Large intestine (tissue), 12 donors: ENCODE results near the gene TMCO5A. TPM values are rescaled to one million over a fixed set of nuclear protein-coding genes. Genes with fewer than 3 reads are reported as not detected.

Experiments
- DNase-seq, 2 donors: peaks; one replicate each; pipeline versions ENCODE4 v3.0.0 to v3.0.0-alpha.2; 2013
- H3K27ac ChIP-seq: one replicate; pipeline ENCODE4 v1.5.1; 2013; ENCODE audit warnings: low read length
- H3K27me3 ChIP-seq: 2 replicates; pipeline ENCODE4 v1.6.1; 2013; ENCODE audit warnings: low read length; ENCODE audit not compliant: control insufficient read depth, insufficient read depth
- H3K36me3 ChIP-seq: 2 replicates; pipeline ENCODE4 v1.6.1; 2013; ENCODE audit warnings: low read length; ENCODE audit not compliant: control insufficient read depth, insufficient read depth
- H3K4me1 ChIP-seq: one replicate; pipeline ENCODE4 v1.6.1; 2013; ENCODE audit warnings: low read length; ENCODE audit not compliant: control insufficient read depth, insufficient read depth
- H3K4me3 ChIP-seq: one replicate; pipeline ENCODE4 v1.5.1; 2013; ENCODE audit warnings: low read length
- H3K9me3 ChIP-seq: one replicate; pipeline ENCODE4 v1.6.1; 2013; ENCODE audit warnings: mild to moderate bottlenecking, low read depth, low read length, moderate library complexity; ENCODE audit not compliant: control insufficient read depth
- WGBS: methylation state at CpG from one replicate; pipeline ENCODE4 v1.1.5; 2013; ENCODE audit warnings: low lambda C conversion rate; ENCODE audit not compliant: insufficient coverage; 5-methylcytosine and 5-hydroxymethylcytosine counted together
- long read RNA-seq, 11 donors: transcript quantifications; one replicate each; lab custom pipeline, GENCODE V29; 2026
- polyA plus RNA-seq: library from polyadenylated mRNA; unstranded; fragments of 120-200 nt; gene quantifications from one replicate; pipeline ENCODE4 v1.2.1, GENCODE V29; 2013

Gene TMCO5A
- polyA plus RNA-seq: not detected
- long read RNA-seq, donor 1: 0 reads
- long read RNA-seq, donor 2: 0 reads
- long read RNA-seq, donor 3: 0 reads
- long read RNA-seq, donor 4: 0 reads
- long read RNA-seq, donor 5: 0 reads
- long read RNA-seq, donor 6: 0 reads
- long read RNA-seq, donor 7: 0 reads
- long read RNA-seq, donor 8: 0 reads
- long read RNA-seq, donor 9: 0 reads
- long read RNA-seq, donor 10: 0 reads
- long read RNA-seq, donor 11: 0 reads

- Histone ChIP-seq H3K27ac (no peak within 1 kb of the TSS), H3K9me3 (no peaks in the 10 kb centered on the region), H3K4me1 (no peaks in the 10 kb centered on the region), H3K27me3 (peaks cover 7% of the 10 kb centered on the region), H3K4me3 (no peak within 1 kb of the TSS), H3K36me3 (no peaks in the 10 kb centered on the region)
- no peak for DNase-seq
- WGBS: no CpG with 5 or more reads among the region's 1 CpG
Observed at GRCh38 chr15:37934340-37934739, at the start of gene TMCO5A. Gene TMCO5A (plus strand): TSS chr15:37934640. CDS start chr15:37936324, 1,684 bp downstream.

- H3K27ac ChIP-seq: no peak overlapping the region
- peaks cover 8% of the 10 kb centered on the region for H3K27me3 ChIP-seq
- no peaks in the 10 kb centered on the region for H3K36me3 ChIP-seq
- H3K4me1 ChIP-seq: no peaks in the 10 kb centered on the region
- DNase-seq: no peak
- H3K9me3 ChIP-seq: no peaks in the 10 kb centered on the region
- no peak overlapping the region for H3K4me3 ChIP-seq
Observed at GRCh38 chr15:37885651-37886050, 48.8 kb upstream of the TMCO5A start.

- H3K9me3 ChIP-seq: no peaks in the 10 kb centered on the region
- no peak overlapping the region for H3K4me3 ChIP-seq
- no peak overlapping the region for H3K27ac ChIP-seq
- no peaks in the 10 kb centered on the region for H3K36me3 ChIP-seq
- H3K4me1 ChIP-seq: no peaks in the 10 kb centered on the region
- peaks cover 3% of the 10 kb centered on the region for H3K27me3 ChIP-seq
- DNase-seq: no peak
- WGBS: 100% methylated on average over 1 of the region's 4 CpGs
Observed at GRCh38 chr15:37888356-37888755, 46.1 kb upstream of the TMCO5A start.

GRCh38 chr15:37891766-37892368 is 42.6 kb upstream of the TMCO5A start:
- no peaks in the 10 kb centered on the region for H3K27me3 ChIP-seq
- H3K36me3 ChIP-seq: no peaks in the 10 kb centered on the region
- H3K27ac ChIP-seq: no peak overlapping the region
- no CpG with 5 or more reads among the region's 4 CpGs for WGBS
- DNase-seq: no peak
- no peak overlapping the region for H3K4me3 ChIP-seq
- H3K9me3 ChIP-seq: no peaks in the 10 kb centered on the region
- no peaks in the 10 kb centered on the region for H3K4me1 ChIP-seq

- Histone ChIP-seq H3K36me3 (no peaks in the 10 kb centered on the region), H3K27ac (no peak overlapping the region), H3K4me1 (no peaks in the 10 kb centered on the region), H3K9me3 (no peaks in the 10 kb centered on the region), H3K27me3 (no peaks in the 10 kb centered on the region), H3K4me3 (no peak overlapping the region)
- DNase-seq: no peak
Observed at GRCh38 chr15:37893309-37893708, 41.1 kb upstream of the TMCO5A start.

GRCh38 chr15:37898362-37898761 is 36.1 kb upstream of the TMCO5A start:
- no peaks in the 10 kb centered on the region for H3K4me1 ChIP-seq
- no peak overlapping the region for H3K27ac ChIP-seq
- H3K4me3 ChIP-seq: no peak overlapping the region
- no peaks in the 10 kb centered on the region for H3K36me3 ChIP-seq
- 83% methylated on average over 1 of the region's 2 CpGs for WGBS
- DNase-seq: no peak
- H3K27me3 ChIP-seq: no peaks in the 10 kb centered on the region
- H3K9me3 ChIP-seq: no peaks in the 10 kb centered on the region

- WGBS: no CpG with 5 or more reads among the region's 7 CpGs
- H3K4me3 ChIP-seq: no peak overlapping the region
- no peak overlapping the region for H3K27ac ChIP-seq
- no peaks in the 10 kb centered on the region for H3K9me3 ChIP-seq
- H3K4me1 ChIP-seq: no peaks in the 10 kb centered on the region
- H3K27me3 ChIP-seq: no peaks in the 10 kb centered on the region
- no peak for DNase-seq
- H3K36me3 ChIP-seq: no peaks in the 10 kb centered on the region
Observed at GRCh38 chr15:37900326-37901221, 33.9 kb upstream of the TMCO5A start.

- Histone ChIP-seq H3K4me3 (no peak overlapping the region), H3K36me3 (no peaks in the 10 kb centered on the region), H3K4me1 (no peaks in the 10 kb centered on the region), H3K27ac (no peak overlapping the region), H3K27me3 (no peaks in the 10 kb centered on the region), H3K9me3 (no peaks in the 10 kb centered on the region)
- DNase-seq: no peak
Observed at GRCh38 chr15:37902126-37902525, 32.3 kb upstream of the TMCO5A start.

GRCh38 chr15:37903919-37904625 is 30.4 kb upstream of the TMCO5A start:
- WGBS: 83% methylated on average over 3 of the region's 11 CpGs
- Histone ChIP-seq H3K27ac (no peak overlapping the region), H3K9me3 (no peaks in the 10 kb centered on the region), H3K4me1 (no peaks in the 10 kb centered on the region), H3K4me3 (no peak overlapping the region), H3K36me3 (no peaks in the 10 kb centered on the region), H3K27me3 (no peaks in the 10 kb centered on the region)
- no peak for DNase-seq

GRCh38 chr15:37907136-37907535 is 27.3 kb upstream of the TMCO5A start:
- no CpG with 5 or more reads among the region's 1 CpG for WGBS
- Histone ChIP-seq H3K27me3 (no peaks in the 10 kb centered on the region), H3K4me3 (no peak overlapping the region), H3K36me3 (no peaks in the 10 kb centered on the region), H3K9me3 (no peaks in the 10 kb centered on the region), H3K4me1 (no peaks in the 10 kb centered on the region), H3K27ac (no peak overlapping the region)
- DNase-seq: no peak
